ENCODE measurements around the gene MIPEP. TPM values are rescaled to one million over a fixed set of nuclear protein-coding genes. Genes with fewer than 3 reads are reported as not detected.

The MIPEP gene
- total RNA-seq, 2 donors from 2014 or later: 60.4 to 107 TPM

DNA sequence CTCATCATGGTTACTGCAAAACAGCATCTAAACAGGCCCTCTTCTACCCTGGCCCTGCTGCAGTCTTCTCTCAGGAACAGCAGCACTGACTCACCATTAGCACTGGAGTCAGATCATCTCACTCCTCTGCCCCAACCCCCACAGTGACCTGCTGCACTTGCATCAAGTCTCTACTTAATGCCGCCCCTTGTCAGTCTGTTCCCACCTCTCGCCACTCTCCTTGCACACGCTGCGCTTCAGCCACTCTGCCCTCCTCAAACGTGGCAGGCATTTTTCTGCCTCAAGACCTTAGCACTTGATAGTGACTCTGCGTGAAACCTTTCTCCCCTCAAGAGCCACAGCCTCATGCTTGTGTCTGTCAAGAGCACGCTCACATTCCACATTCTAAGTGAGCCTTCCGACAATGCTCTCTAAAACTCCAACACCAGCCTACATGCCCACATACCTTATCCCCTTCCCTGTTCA is 22.1 kb downstream of the MIPEP start:
- no peaks in the 10 kb centered on the region for H3K9me3 ChIP-seq
- no peak for DNase-seq (ENCODE audit: low spot score)
- no peak overlapping the region for H3K27ac ChIP-seq
- H3K36me3 ChIP-seq: no peaks in the 10 kb centered on the region
- no peaks in the 10 kb centered on the region for H3K27me3 ChIP-seq
- H3K4me1 ChIP-seq: peaks cover 0 to 5% of the 10 kb centered on the region in 2 donors
- no peak overlapping the region for H3K4me3 ChIP-seq
- TF ChIP-seq CTCF (IDR thresholded peaks at IDR 0.05): no peak

GRCh38 chr13:23866420-23867026 is 22.7 kb downstream of the MIPEP start:
- no peak for DNase-seq (ENCODE audit: low spot score)
- no peak overlapping the region for H3K27ac ChIP-seq
- H3K27me3 ChIP-seq: no peaks in the 10 kb centered on the region
- no peak for TF ChIP-seq CTCF (IDR thresholded peaks at IDR 0.05)
- peaks cover 0 to 5% of the 10 kb centered on the region in 2 donors for H3K4me1 ChIP-seq
- no peaks in the 10 kb centered on the region for H3K36me3 ChIP-seq
- no peaks in the 10 kb centered on the region for H3K9me3 ChIP-seq
- no peak overlapping the region for H3K4me3 ChIP-seq

DNA sequence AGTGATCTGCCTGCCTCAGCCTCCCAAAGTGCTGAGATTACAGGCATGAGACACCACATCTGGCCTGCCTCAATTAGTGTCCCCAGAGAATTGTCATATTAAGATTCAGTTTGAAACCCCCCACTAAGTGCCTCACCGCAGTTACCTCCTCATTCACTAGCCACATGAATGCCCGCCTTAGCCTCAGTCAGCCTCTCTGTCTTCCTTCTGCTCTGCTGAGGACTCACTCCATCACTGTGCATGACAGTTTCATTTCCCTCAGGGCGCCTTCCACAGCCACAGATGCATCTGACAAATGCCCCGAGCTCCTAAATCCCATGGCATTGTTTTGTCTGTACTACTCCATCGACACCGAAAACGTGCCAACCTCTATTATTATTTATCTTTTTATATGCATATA is 23.3 kb downstream of the MIPEP start:
- no peaks in the 10 kb centered on the region for H3K9me3 ChIP-seq
- peaks cover 0 to 5% of the 10 kb centered on the region in 2 donors for H3K4me1 ChIP-seq
- no peak overlapping the region for H3K27ac ChIP-seq
- no peaks in the 10 kb centered on the region for H3K27me3 ChIP-seq
- H3K36me3 ChIP-seq: no peaks in the 10 kb centered on the region
- H3K4me3 ChIP-seq: no peak overlapping the region
- no peak for DNase-seq (ENCODE audit: low spot score)
- no peak for TF ChIP-seq CTCF (IDR thresholded peaks at IDR 0.05)

- H3K27me3 ChIP-seq: no peaks in the 10 kb centered on the region
- peaks cover 0 to 5% of the 10 kb centered on the region in 2 donors for H3K4me1 ChIP-seq
- no peak for TF ChIP-seq CTCF (IDR thresholded peaks at IDR 0.05)
- no peak for DNase-seq (ENCODE audit: low spot score)
- no peaks in the 10 kb centered on the region for H3K36me3 ChIP-seq
- H3K9me3 ChIP-seq: no peaks in the 10 kb centered on the region
- no peak overlapping the region for H3K4me3 ChIP-seq
- no peak overlapping the region for H3K27ac ChIP-seq
These were observed 24.2 kb downstream of the MIPEP start for GRCh38 chr13:23865026-23865425.

GRCh38 chr13:23861310-23861709 is 27.9 kb downstream of the MIPEP start:
- Histone ChIP-seq H3K27me3 (no peaks in the 10 kb centered on the region), H3K36me3 (peaks cover 7% of the 10 kb centered on the region)
- TF ChIP-seq CTCF (IDR thresholded peaks at IDR 0.05): no peak

GRCh38 chr13:23859904-23860303 is 29.3 kb downstream of the MIPEP start:
- H3K9me3 ChIP-seq: no peaks in the 10 kb centered on the region
- no peaks in the 10 kb centered on the region for H3K27me3 ChIP-seq
- no peak overlapping the region for H3K4me3 ChIP-seq
- peaks cover 7% of the 10 kb centered on the region for H3K36me3 ChIP-seq
- no peaks in the 10 kb centered on the region for H3K4me1 ChIP-seq
- TF ChIP-seq CTCF (IDR thresholded peaks at IDR 0.05): no peak
- DNase-seq (ENCODE audit: low spot score): no peak
- no peak overlapping the region for H3K27ac ChIP-seq

More at GRCh38 chr13:23861310-23861709, 27.9 kb downstream of the MIPEP start:
- Histone ChIP-seq H3K4me1 (no peaks in the 10 kb centered on the region), H3K4me3 (no peak overlapping the region), H3K27ac (no peak overlapping the region), H3K9me3 (no peaks in the 10 kb centered on the region)
- no peak for DNase-seq (ENCODE audit: low spot score)
